Hepatocyte (in vitro differentiated cells): ENCODE measurements around the gene KRI1. TPM values are rescaled to one million over a fixed set of nuclear protein-coding genes. Genes with fewer than 3 reads are reported as not detected.

Experiments
- DNase-seq: peaks from one replicate; pipeline ENCODE4 v3.0.0-alpha.2; 2016; ENCODE audit warnings: low spot score
- H2AFZ ChIP-seq: fragments of 200-600 bp; sonication (generic); 2 replicates; pipeline ENCODE4 v1.6.0; 2016; ENCODE audit warnings: antibody characterized with exemption, mild to moderate bottlenecking
- H3K27ac ChIP-seq: fragments of 200-600 bp; sonication (generic); 2 replicates; pipeline ENCODE4 v1.5.1; 2016; ENCODE audit warnings: mild to moderate bottlenecking
- H3K27me3 ChIP-seq: fragments of 200-600 bp; sonication (generic); 2 replicates; pipeline ENCODE4 v1.6.1; 2016
- H3K36me3 ChIP-seq: fragments of 200-600 bp; sonication (generic); replicated peaks from 2 replicates; pipeline ENCODE4 v1.5.1; 2016; ENCODE audit warnings: low read depth; ENCODE audit not compliant: insufficient read depth
- H3K4me1 ChIP-seq: fragments of 200-600 bp; sonication (generic); 2 replicates; pipeline ENCODE4 v1.5.1; 2016; ENCODE audit warnings: mild to moderate bottlenecking, moderate library complexity; ENCODE audit not compliant: insufficient read depth
- H3K4me2 ChIP-seq: fragments of 200-600 bp; sonication (generic); 2 replicates; pipeline ENCODE4 v1.6.0; 2016
- H3K4me3 ChIP-seq: fragments of 200-600 bp; sonication (generic); 2 replicates; pipeline ENCODE4 v1.5.1; 2016; ENCODE audit warnings: mild to moderate bottlenecking
- H3K79me2 ChIP-seq: fragments of 200-600 bp; sonication (generic); 2 replicates; pipeline ENCODE4 v1.6.0; 2017; ENCODE audit warnings: mild to moderate bottlenecking
- H3K9me2 ChIP-seq: fragments of 200-600 bp; sonication (generic); replicated peaks from 2 replicates; pipeline ENCODE4 v1.6.0; 2017; ENCODE audit warnings: mild to moderate bottlenecking; ENCODE audit not compliant: insufficient read depth
- H3K9me3 ChIP-seq: fragments of 200-600 bp; sonication (generic); 2 replicates; pipeline ENCODE4 v1.5.1; 2016; ENCODE audit warnings: low read depth, mild to moderate bottlenecking
- H4K20me1 ChIP-seq: fragments of 200-600 bp; sonication (generic); 2 replicates; pipeline ENCODE4 v1.6.0; 2016; ENCODE audit warnings: mild to moderate bottlenecking; ENCODE audit not compliant: insufficient read depth, poor library complexity, severe bottlenecking
- EZH2 ChIP-seq: fragments of 200-600 bp; sonication (generic); IDR thresholded peaks from 2 replicates; pipeline ENCODE4 v1.6.1; 2016; ENCODE audit warnings: antibody characterized with exemption, mild to moderate bottlenecking, borderline replicate concordance
- EZH2phosphoT487 ChIP-seq: fragments of 200-600 bp; sonication (generic); IDR thresholded peaks from one replicate; pipeline ENCODE4 v1.6.1; 2018; ENCODE audit warnings: antibody characterized with exemption, mild to moderate bottlenecking, low read depth, moderate library complexity; ENCODE audit not compliant: unreplicated experiment, severe bottlenecking
- whole genome bisulfite sequencing: methylation state at CpG from one replicate; pipeline ENCODE4 v1.1.6; 2016; ENCODE audit warnings: low lambda C conversion rate; ENCODE audit errors: missing lambda C conversion rate; 5-methylcytosine and 5-hydroxymethylcytosine counted together
- polyA plus RNA-seq: library from polyadenylated mRNA; unstranded; fragments of >200 nt; fragmentation: Nextera tagmentation; extraction: Ambion mirVana; gene quantifications from 2 replicates; pipeline ENCODE4 v1.2.1, GENCODE V29; 2016
- total RNA-seq: library from RNA; depleted of rRNA; stranded (reverse); fragments of >200 nt; gene quantifications from 2 replicates; pipeline ENCODE4 v1.2.3, GENCODE V29; 2014
- TF ChIP-seq, protein P1 (sequence below): fragments of 200-600 bp; sonication (generic); IDR thresholded peaks from 2 replicates; pipeline ENCODE4 v1.5.1; 2016; ENCODE audit warnings: antibody characterized with exemption, mild to moderate bottlenecking; ENCODE audit not compliant: poor library complexity

Gene KRI1
- total and polyA plus RNA-seq, 2 experiments from 2014 or later: 7.8 to 18.3 TPM

DNA sequence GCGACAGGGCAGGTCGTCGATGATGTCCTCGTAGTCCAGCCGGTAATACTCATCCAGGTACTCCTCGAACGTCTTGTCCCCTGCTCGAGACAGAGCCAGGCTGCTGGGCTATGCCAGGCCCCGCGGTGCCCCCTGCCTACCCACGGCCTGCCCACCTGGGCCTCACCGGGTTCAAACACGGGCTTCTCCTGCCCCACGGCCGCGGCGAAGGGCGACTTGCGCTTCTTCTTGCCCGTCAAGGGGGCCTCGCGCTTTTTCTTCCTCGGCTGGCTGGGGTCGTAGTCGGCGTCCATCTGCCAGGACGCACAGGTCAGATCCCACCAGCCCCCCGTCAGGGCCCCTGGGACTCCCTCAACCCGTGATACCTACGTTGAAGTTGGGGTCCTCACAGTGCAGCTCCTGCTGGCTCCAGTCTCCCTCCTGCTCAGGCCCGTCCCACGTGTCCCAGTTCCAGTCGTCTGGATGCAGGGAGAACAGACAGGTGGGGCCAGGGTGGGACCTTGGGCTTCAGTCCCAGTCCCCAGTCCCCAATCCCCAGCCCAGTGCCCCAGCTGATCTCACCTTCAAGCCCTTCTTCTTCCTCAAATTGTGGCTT is 8.1 kb downstream of the KRI1 start:
- Histone ChIP-seq H2AFZ (no peak overlapping the region), H3K4me2 (no peak overlapping the region), H3K9me2 (no peaks in the 10 kb centered on the region), H3K9me3 (no peaks in the 10 kb centered on the region), H3K4me1 (no peaks in the 10 kb centered on the region), H3K27ac (no peak overlapping the region), H3K27me3 (no peaks in the 10 kb centered on the region), H3K79me2 (no peaks in the 10 kb centered on the region), H4K20me1 (no peaks in the 10 kb centered on the region), H3K4me3 (no peak overlapping the region), H3K36me3 (no peaks in the 10 kb centered on the region)
- no peak for DNase-seq
- TF ChIP-seq EZH2phosphoT487 (no peak), EZH2 (no peak)
- TF ChIP-seq, protein P1, sequence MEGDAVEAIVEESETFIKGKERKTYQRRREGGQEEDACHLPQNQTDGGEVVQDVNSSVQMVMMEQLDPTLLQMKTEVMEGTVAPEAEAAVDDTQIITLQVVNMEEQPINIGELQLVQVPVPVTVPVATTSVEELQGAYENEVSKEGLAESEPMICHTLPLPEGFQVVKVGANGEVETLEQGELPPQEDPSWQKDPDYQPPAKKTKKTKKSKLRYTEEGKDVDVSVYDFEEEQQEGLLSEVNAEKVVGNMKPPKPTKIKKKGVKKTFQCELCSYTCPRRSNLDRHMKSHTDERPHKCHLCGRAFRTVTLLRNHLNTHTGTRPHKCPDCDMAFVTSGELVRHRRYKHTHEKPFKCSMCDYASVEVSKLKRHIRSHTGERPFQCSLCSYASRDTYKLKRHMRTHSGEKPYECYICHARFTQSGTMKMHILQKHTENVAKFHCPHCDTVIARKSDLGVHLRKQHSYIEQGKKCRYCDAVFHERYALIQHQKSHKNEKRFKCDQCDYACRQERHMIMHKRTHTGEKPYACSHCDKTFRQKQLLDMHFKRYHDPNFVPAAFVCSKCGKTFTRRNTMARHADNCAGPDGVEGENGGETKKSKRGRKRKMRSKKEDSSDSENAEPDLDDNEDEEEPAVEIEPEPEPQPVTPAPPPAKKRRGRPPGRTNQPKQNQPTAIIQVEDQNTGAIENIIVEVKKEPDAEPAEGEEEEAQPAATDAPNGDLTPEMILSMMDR: no peak
- 98% methylated on average over 30 of the region's 33 CpGs for WGBS

DNA sequence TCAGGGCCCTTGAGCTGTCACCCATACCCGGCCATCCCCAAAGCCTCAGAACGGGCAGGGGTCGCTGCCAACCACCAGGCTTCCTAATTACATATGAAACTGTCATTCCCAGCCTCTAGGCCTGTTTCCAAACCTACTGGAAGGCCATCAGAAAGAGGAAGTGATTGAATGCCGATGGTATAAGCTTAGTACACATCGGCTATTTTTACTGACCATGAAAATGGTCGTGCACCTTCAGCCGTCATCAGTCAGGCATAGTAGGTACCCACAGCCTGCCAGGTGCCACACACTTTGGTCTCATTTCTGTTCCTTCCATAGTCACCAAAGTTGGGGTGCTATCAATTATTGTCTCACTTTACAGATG is 10.2 kb downstream of the KRI1 start:
- 89% methylated on average over 7 of the region's 7 CpGs for WGBS
- TF ChIP-seq EZH2 (no peak), EZH2phosphoT487 (no peak)
- TF ChIP-seq, protein P1: no peak
- Histone ChIP-seq H4K20me1 (no peaks in the 10 kb centered on the region), H2AFZ (no peak overlapping the region), H3K36me3 (no peaks in the 10 kb centered on the region), H3K27me3 (no peaks in the 10 kb centered on the region), H3K79me2 (no peaks in the 10 kb centered on the region), H3K4me3 (no peak overlapping the region), H3K9me2 (no peaks in the 10 kb centered on the region), H3K4me1 (no peaks in the 10 kb centered on the region), H3K4me2 (no peak overlapping the region), H3K27ac (no peak overlapping the region), H3K9me3 (no peaks in the 10 kb centered on the region)
- DNase-seq: no peak

DNA sequence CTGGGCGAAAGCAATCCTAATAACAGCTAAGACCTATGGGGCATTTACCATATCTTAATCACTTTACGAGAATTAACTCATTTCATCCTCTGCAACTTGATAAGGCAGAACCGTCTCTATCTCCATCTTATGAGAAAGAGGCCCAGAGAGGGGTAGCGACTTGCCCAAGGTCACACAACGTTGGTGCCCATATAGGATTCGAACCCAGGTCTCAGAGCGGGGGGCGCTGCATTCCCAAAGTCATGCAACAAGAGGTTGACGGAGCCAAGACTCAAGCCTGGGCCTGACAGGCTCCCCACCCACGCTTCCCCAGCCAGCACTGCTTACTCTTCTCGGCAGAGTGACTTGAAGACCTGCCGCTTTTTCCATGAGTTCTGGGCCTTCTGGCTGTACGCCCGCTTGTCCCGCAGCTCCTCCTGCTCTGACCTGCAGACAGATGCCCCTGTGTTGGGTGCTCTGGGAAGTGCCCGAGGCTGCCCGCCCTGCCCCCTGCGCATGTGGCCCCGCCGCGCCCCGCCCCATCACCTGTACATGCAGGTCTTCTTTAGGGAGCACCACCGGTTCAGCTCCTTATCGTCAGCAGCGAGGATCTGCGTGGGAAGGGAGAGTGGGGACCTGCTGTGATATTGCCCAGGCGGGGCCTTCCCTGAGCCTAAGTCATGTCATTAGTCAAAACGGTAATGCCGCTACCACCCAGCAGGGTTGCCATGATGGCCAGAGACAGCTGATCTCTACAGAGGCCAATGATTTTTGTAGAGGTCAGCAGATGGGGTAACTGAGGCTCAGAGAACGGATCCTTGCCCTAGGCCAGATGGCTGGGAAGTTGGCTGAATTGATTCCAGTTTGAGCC is 10.8 kb downstream of the KRI1 start:
- no peaks in the 10 kb centered on the region for H3K9me3 ChIP-seq
- no peak overlapping the region for H3K4me2 ChIP-seq
- no peaks in the 10 kb centered on the region for H3K4me1 ChIP-seq
- no peaks in the 10 kb centered on the region for H4K20me1 ChIP-seq
- H2AFZ ChIP-seq: no peak overlapping the region
- no peaks in the 10 kb centered on the region for H3K27me3 ChIP-seq
- H3K36me3 ChIP-seq: no peaks in the 10 kb centered on the region
- H3K9me2 ChIP-seq: no peaks in the 10 kb centered on the region
- no peak overlapping the region for H3K4me3 ChIP-seq
- H3K27ac ChIP-seq: no peak overlapping the region
- TF ChIP-seq EZH2phosphoT487: no peak
- 91% methylated on average over 30 of the region's 30 CpGs for WGBS
- no peak for DNase-seq
- H3K79me2 ChIP-seq: no peaks in the 10 kb centered on the region

DNA sequence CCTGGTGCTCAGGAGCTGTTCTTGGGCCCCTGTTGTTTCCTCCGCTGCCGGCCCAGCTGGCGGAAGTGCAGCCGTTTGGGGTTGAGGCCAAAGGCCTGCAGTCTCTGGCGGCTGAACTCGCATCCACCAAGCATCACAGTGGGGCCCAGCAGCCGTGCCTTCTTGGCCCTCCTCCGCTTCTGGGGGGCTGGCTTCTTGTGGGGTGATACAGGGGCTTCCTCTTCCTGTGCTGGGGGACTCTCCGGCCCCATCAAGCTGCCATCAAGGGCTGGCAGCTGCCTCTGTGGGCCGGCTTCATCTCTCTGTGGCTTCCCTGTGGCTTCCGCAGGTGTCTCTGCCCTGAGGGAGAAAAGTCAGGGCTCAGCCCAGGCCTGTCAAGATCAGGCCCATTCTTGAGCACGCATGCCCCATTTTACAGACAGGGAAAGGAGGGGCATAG is 11.8 kb downstream of the KRI1 start:
- Histone ChIP-seq H3K4me2 (no peak overlapping the region), H3K4me3 (no peak overlapping the region), H3K36me3 (no peaks in the 10 kb centered on the region)

More for the DNA sequence above, 11.8 kb downstream of the KRI1 start:
- H2AFZ ChIP-seq: no peak overlapping the region
- H3K27ac ChIP-seq: no peak overlapping the region
- 91% methylated on average over 12 of the region's 12 CpGs for WGBS
- H3K9me2 ChIP-seq: no peaks in the 10 kb centered on the region
- no peak for DNase-seq
- no peaks in the 10 kb centered on the region for H4K20me1 ChIP-seq
- H3K4me1 ChIP-seq: no peaks in the 10 kb centered on the region
- H3K79me2 ChIP-seq: no peaks in the 10 kb centered on the region
- TF ChIP-seq EZH2phosphoT487: no peak
- H3K27me3 ChIP-seq: no peaks in the 10 kb centered on the region
- H3K9me3 ChIP-seq: no peaks in the 10 kb centered on the region
